ENCODE data around the gene PARVA.

DNA sequence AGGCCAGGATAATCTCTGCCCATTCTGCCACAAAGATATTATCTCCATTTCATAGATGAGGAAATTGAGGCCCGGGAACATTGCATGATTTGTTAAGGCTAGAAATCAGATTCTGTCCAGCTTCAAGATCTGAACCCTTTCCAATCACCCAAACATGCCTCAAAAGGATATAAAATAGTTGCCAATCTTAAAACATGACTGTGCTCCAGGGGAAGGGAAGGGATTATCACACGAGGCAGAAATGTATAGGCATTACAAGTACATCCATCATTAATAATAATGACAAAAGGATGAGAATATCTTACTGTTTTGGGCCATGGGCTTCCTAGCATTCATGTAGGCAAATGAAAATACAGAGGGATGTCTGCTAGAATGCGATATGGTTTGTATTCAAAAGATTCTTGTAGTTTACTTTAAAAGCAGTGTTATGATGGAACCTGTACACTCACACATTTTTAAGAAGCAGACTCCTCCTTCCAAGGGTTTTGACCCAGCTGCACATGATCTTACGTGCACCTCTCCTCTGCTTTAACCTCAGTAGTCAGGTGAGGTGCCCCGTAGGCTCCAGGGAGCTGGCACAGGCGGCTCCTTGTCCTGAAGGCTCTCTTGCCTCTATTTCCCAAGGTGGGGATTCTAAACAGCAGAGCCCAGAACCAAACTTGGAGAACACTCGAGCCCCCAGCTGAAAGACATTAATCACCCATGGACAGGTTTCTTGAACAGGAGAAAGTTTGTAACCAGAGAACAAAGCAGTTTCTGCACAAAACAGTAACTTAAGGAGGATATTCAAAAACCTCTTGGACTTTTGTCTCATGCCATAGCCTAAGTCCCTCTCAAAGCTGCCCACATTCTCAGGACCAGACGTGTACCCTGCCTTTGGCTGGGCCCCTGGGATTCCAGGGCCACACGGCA lies 36.0 kb downstream of the PARVA start:
- TF ChIP-seq SP2 (IDR thresholded peaks at IDR 0.05; ENCODE audit: low read length) (no peak), NRF1 (IDR thresholded peaks at IDR 0.05; ENCODE audit: low read depth, low read length) (no peak), RAD21 (IDR thresholded peaks at IDR 0.05 in 1 of 2, conservative IDR thresholded peaks at IDR 0.05 in 1 of 2; ENCODE audit: low read depth in 2 of 2, low read length in 2 of 2) (no peak), JUN (IDR thresholded peaks at IDR 0.05; ENCODE audit: low read depth, low read length) (no peak), TCF12 (IDR thresholded peaks at IDR 0.05; ENCODE audit: low read depth, low read length) (no peak), POLR2AphosphoS5 (IDR thresholded peaks at IDR 0.05; ENCODE audit: low read depth, low read length) (no peak), BRCA1 (IDR thresholded peaks at IDR 0.05; ENCODE audit: low read depth, low read length) (no peak), EP300 (IDR thresholded peaks at IDR 0.05; ENCODE audit: borderline replicate concordance in 1 of 2, low read depth in 2 of 2, low read length in 2 of 2) (no peak), SIRT6 (IDR thresholded peaks at IDR 0.05; ENCODE audit: low read length) (no peak)
- TF ChIP-seq, protein P1, sequence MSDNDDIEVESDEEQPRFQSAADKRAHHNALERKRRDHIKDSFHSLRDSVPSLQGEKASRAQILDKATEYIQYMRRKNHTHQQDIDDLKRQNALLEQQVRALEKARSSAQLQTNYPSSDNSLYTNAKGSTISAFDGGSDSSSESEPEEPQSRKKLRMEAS (IDR thresholded peaks at IDR 0.05) = no peak
- TF ChIP-seq, protein P2, sequence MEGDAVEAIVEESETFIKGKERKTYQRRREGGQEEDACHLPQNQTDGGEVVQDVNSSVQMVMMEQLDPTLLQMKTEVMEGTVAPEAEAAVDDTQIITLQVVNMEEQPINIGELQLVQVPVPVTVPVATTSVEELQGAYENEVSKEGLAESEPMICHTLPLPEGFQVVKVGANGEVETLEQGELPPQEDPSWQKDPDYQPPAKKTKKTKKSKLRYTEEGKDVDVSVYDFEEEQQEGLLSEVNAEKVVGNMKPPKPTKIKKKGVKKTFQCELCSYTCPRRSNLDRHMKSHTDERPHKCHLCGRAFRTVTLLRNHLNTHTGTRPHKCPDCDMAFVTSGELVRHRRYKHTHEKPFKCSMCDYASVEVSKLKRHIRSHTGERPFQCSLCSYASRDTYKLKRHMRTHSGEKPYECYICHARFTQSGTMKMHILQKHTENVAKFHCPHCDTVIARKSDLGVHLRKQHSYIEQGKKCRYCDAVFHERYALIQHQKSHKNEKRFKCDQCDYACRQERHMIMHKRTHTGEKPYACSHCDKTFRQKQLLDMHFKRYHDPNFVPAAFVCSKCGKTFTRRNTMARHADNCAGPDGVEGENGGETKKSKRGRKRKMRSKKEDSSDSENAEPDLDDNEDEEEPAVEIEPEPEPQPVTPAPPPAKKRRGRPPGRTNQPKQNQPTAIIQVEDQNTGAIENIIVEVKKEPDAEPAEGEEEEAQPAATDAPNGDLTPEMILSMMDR (IDR thresholded peaks at IDR 0.05; ENCODE audit: control extremely low read depth in 1 of 3, insufficient read depth in 1 of 3, low read depth in 1 of 3, low read length in 3 of 3) = no peak

Measured in H1 (cell line).